T-helper 1 cell (primary cell): ENCODE measurements around the gene SHH.
"Not testable (repeated sequence)": the region's sequence is repeated elsewhere in the genome, so short reads cannot be mapped to it uniquely, and the experiment has no call there.

Experiments used
- DNase-seq, 5 donors: peaks; one replicate each; pipeline ENCODE4 v3.0.0-alpha.2; 2012 to 2020

The SHH gene

GRCh38 chr7:155818820-155819168 lies 6.5 kb upstream of the SHH start:
- no peak for DNase-seq

GRCh38 chr7:155818154-155818819 lies 6.0 kb upstream of the SHH start:
- DNase-seq: no peak

GRCh38 chr7:155817515-155817914 lies 5.3 kb upstream of the SHH start:
- not testable (repeated sequence) for DNase-seq

- no peak for DNase-seq
Observed at GRCh38 chr7:155816996-155817395, 4.7 kb upstream of the SHH start.

GRCh38 chr7:155816192-155816508 lies 3.9 kb upstream of the SHH start:
- no peak for DNase-seq

GRCh38 chr7:155815332-155816191 lies 3.3 kb upstream of the SHH start:
- DNase-seq: peak in 3 of 5 donors; percentile 29 to 53 (median 35)

- DNase-seq: no peak
Observed at GRCh38 chr7:155814316-155815276, 2.3 kb upstream of the SHH start.

GRCh38 chr7:155813546-155814315 lies 1.5 kb upstream of the SHH start:
- no peak for DNase-seq

GRCh38 chr7:155813125-155813524 lies 862 bp upstream of the SHH start:
- DNase-seq: no peak

- DNase-seq: no peak
Observed at GRCh38 chr7:155811560-155811894, 736 bp downstream of the SHH start.

GRCh38 chr7:155810770-155811559 lies 1.3 kb downstream of the SHH start:
- DNase-seq: no peak

- no peak for DNase-seq
Observed at GRCh38 chr7:155809947-155810769, 2.1 kb downstream of the SHH start.

- no peak for DNase-seq
Observed at GRCh38 chr7:155809332-155809946, 2.8 kb downstream of the SHH start.

GRCh38 chr7:155808549-155809331 lies 3.5 kb downstream of the SHH start:
- no peak for DNase-seq

- DNase-seq: no peak
Observed at GRCh38 chr7:155807789-155808548, 4.3 kb downstream of the SHH start.

GRCh38 chr7:155807065-155807671 lies 5.1 kb downstream of the SHH start:
- no peak for DNase-seq

GRCh38 chr7:155806096-155806871 lies 6.0 kb downstream of the SHH start:
- no peak for DNase-seq

- DNase-seq: no peak
Observed at GRCh38 chr7:155805826-155806095, 6.5 kb downstream of the SHH start.
